GM06990 (cell line): ENCODE results near the gene PRR3.

ENCODE experiments used
- DNase-seq: peaks from one replicate; pipeline ENCODE4 v3.0.0-alpha.2; 2011; ENCODE audit not compliant: insufficient read length; ENCODE audit errors: extremely low read depth
- H3K27me3 ChIP-seq: replicated peaks from 2 replicates; pipeline ENCODE4 v1.6.0; 2011; ENCODE audit warnings: low read length; ENCODE audit not compliant: control insufficient read depth, insufficient read depth
- H3K36me3 ChIP-seq: 2 replicates; pipeline ENCODE4 v1.5.1; 2011; ENCODE audit warnings: low read length; ENCODE audit not compliant: control insufficient read depth, insufficient read depth
- H3K4me3 ChIP-seq: replicated peaks from 2 replicates; pipeline ENCODE4 v1.5.1; 2011; ENCODE audit warnings: low read depth, mild to moderate bottlenecking, control low read depth, low read length
- CTCF ChIP-seq: IDR thresholded peaks from 2 replicates; pipeline ENCODE4 v1.5.1; 2011; ENCODE audit warnings: low read length, control low read depth, mild to moderate bottlenecking, inconsistent platforms; ENCODE audit not compliant: insufficient read depth, poor library complexity, severe bottlenecking

The PRR3 gene

GRCh38 chr6:30612213-30612612 lies 55.1 kb downstream of the PRR3 start:
- no peak overlapping the region for H3K4me3 ChIP-seq
- no peak for DNase-seq
- H3K36me3 ChIP-seq, result peaks cover 19% of the 10 kb centered on the region
- TF ChIP-seq CTCF, result peak; percentile 11
- no peaks in the 10 kb centered on the region for H3K27me3 ChIP-seq

- Histone ChIP-seq H3K27me3 (no peaks in the 10 kb centered on the region), H3K4me3 (no peak overlapping the region), H3K36me3 (peaks cover 18% of the 10 kb centered on the region)
- DNase-seq, result no peak
- TF ChIP-seq CTCF, result no peak
Observed at GRCh38 chr6:30612687-30613248, 55.7 kb downstream of the PRR3 start.
